Adrenal gland (tissue), 12 donors: ENCODE measurements around the gene SPOCK1. TPM values are rescaled to one million over a fixed set of nuclear protein-coding genes. Genes with fewer than 3 reads are reported as not detected.
A peak's percentile ranks its signal among the peaks of the same experiment; 100 is the strongest.

Experiments used
- DNase-seq, 7 donors: peaks; one replicate each; pipeline ENCODE4 v3.0.0-alpha.2; 2019 to 2020
- H3K27ac ChIP-seq, 5 donors: fragments of 200-600 bp; sonication (generic) in 4 of 5; 1 replicate in 3 of 5; 2 replicates in 2 of 5; pipeline versions ENCODE4 v1.5.1 to v1.8.0; 2016 to 2020; ENCODE audit warnings: mild to moderate bottlenecking in 1 of 5
- H3K27me3 ChIP-seq: fragments of 200-600 bp; 2 replicates; pipeline ENCODE4 v1.8.0; 2021
- H3K36me3 ChIP-seq, 2 donors: fragments of 200-600 bp; replicated peaks in 1 of 2; 1 replicate in 1 of 2; 2 replicates in 1 of 2; pipeline versions ENCODE4 v1.5.1 to v1.8.0; 2018 to 2022
- H3K4me1 ChIP-seq, 2 donors: fragments of 200-600 bp; replicated peaks in 1 of 2; 1 replicate in 1 of 2; 2 replicates in 1 of 2; pipeline versions ENCODE4 v1.5.1 to v1.8.0; 2018 to 2021
- H3K4me3 ChIP-seq, 4 donors: fragments of 200-600 bp; sonication (generic) in 3 of 4; one replicate each; pipeline ENCODE4 v1.5.1; 2016 to 2018
- H3K9me3 ChIP-seq, 3 donors: fragments of 200-600 bp; sonication (generic) in 1 of 3; replicated peaks in 1 of 3; 1 replicate in 2 of 3; 2 replicates in 1 of 3; pipeline versions ENCODE4 v1.5.1 to v1.8.0; 2016 to 2021
- POLR2A ChIP-seq, 2 donors: fragments of 450-650 bp; IDR thresholded peaks; one replicate each; pipeline ENCODE4 v1.6.1; 2017; ENCODE audit warnings: antibody characterized with exemption in 2 of 2, mild to moderate bottlenecking in 2 of 2, moderate library complexity in 1 of 2
- WGBS, 4 donors: extraction: QIAGEN DNeasy Blood & Tissue Kit in 2 of 4; methylation state at CpG; one replicate each; pipeline versions ENCODE4 v1.1.5 to v1.1.7; 2013 to 2017; 5-methylcytosine and 5-hydroxymethylcytosine counted together
- intact Hi-C, 2 donors: fragments of 100-400 bp; cut with DNase I; formaldehyde crosslinking; loops; one replicate each; pipeline versions ENCODE4 v1.14.1 to v1.15.0; 2022 to 2023
- polyA plus RNA-seq, 3 donors: library from polyadenylated mRNA; stranded (reverse); fragments of 200-250 nt in 2 of 3; fragments of 350-450 nt in 1 of 3; fragmentation: Illumina TruSeq in 1 of 3; extraction: RNeasy Lipid Tissue Mini Kit (QIAGEN cat#74804) in 1 of 3; gene quantifications; one replicate each; pipeline ENCODE4 v1.2.3, GENCODE V29; 2013 to 2014
- total RNA-seq, 9 donors: library from RNA; depleted of rRNA in 4 of 9; stranded (reverse); fragments of >200 nt in 4 of 9; fragments of 120-200 nt in 1 of 9; fragmentation: NEBNext Ultra II Directional in 1 of 9; extraction: Animal tissue kit (Norgen Biotek cat#: 25700) in 1 of 9; gene quantifications; one replicate each; pipeline versions ENCODE4 v1.1.0 to v1.2.4, GENCODE V29; 2013 to 2023
- TF ChIP-seq, protein P1 (sequence below), 6 experiments: fragments of 450-650 bp in 4 of 6; fragments of 200-600 bp in 2 of 6; sonication (generic) in 1 of 6; IDR thresholded peaks; 1 replicate in 5 of 6; 2 replicates in 1 of 6; pipeline versions ENCODE4 v1.5.1 to v1.8.0; 2016 to 2021; ENCODE audit warnings: antibody characterized with exemption in 6 of 6, mild to moderate bottlenecking in 2 of 6, moderate library complexity in 1 of 6
- donor health status: healthy with polysubstance abuse.
- donor health status: Bipolar disorder and iron deficiency.
- donor health status: DM: yes; HTN: yes; CAD: no.
- donor health status: DM: no; HTN: no; CAD: no.
- donor health status: DM: no; HTN: no; CAD: no.
- donor health status: DM: yes; HTN: yes; CAD: no.

SPOCK1 gene
- total and polyA plus RNA-seq, 12 donors: 5.4 to 102 (median 55.6) TPM

DNA sequence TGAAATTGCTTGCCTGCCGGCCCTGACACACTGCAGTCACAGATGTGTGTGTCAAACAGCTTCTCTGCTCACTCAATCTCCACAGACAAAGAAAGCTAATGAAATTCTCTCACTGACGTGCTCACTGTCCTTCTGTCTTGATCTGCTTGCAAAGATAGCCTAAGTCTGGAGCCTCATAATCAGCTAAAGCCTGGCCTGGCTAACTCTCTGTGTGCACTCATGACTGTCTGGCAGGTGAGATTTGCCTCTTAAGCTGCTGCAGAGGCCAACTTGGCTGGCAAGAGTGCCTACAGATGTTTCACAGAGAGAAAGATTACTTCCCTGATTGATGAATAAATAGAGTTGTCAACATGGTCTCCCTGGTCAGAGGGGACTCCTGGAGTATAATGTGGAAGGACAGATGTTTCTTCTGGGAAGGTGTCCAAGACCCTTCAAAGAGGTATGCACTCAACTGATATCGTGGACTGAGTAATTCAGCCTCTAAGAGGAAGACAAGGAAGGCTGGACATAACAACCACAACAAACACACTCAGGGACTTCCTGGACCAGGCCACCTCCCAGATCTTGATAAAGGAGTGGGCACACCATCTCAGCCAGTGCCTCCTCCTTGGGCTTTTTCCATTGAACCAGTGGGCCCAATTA, 362.0 kb downstream of the SPOCK1 start:
- Histone ChIP-seq H3K27me3 (no peaks in the 10 kb centered on the region), H3K27ac (peak overlapping the region in 1 of 5 donors; percentile 8)
- WGBS, 4 donors: 33 to 64% (median 58%) methylated on average over 3 of the region's 3 CpGs

GRCh38 chr5:137134920-137135532, 364.1 kb downstream of the SPOCK1 start:
- Histone ChIP-seq H3K4me1 (no peaks in the 10 kb centered on the region), H3K27ac (no peak overlapping the region), H3K27me3 (no peaks in the 10 kb centered on the region), H3K9me3 (no peaks in the 10 kb centered on the region), H3K4me3 (no peak overlapping the region), H3K36me3 (no peaks in the 10 kb centered on the region)
- intact Hi-C loops: no loop called here
- 75 to 85% (median 78%) methylated on average over 7 of the region's 7 CpGs for WGBS, 4 donors
- no peak for DNase-seq
- TF ChIP-seq POLR2A (IDR thresholded peaks at IDR 0.05): no peak
- TF ChIP-seq, protein P1, sequence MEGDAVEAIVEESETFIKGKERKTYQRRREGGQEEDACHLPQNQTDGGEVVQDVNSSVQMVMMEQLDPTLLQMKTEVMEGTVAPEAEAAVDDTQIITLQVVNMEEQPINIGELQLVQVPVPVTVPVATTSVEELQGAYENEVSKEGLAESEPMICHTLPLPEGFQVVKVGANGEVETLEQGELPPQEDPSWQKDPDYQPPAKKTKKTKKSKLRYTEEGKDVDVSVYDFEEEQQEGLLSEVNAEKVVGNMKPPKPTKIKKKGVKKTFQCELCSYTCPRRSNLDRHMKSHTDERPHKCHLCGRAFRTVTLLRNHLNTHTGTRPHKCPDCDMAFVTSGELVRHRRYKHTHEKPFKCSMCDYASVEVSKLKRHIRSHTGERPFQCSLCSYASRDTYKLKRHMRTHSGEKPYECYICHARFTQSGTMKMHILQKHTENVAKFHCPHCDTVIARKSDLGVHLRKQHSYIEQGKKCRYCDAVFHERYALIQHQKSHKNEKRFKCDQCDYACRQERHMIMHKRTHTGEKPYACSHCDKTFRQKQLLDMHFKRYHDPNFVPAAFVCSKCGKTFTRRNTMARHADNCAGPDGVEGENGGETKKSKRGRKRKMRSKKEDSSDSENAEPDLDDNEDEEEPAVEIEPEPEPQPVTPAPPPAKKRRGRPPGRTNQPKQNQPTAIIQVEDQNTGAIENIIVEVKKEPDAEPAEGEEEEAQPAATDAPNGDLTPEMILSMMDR (IDR thresholded peaks at IDR 0.05): no peak

More for the DNA sequence above, 362.0 kb downstream of the SPOCK1 start:
- no peaks in the 10 kb centered on the region for H3K9me3 ChIP-seq
- no peaks in the 10 kb centered on the region for H3K4me1 ChIP-seq
- DNase-seq: no peak
- no peaks in the 10 kb centered on the region for H3K36me3 ChIP-seq
- no peak overlapping the region for H3K4me3 ChIP-seq
- intact Hi-C loops: no loop called here
- TF ChIP-seq, protein P1 (IDR thresholded peaks at IDR 0.05): no peak
- no peak for TF ChIP-seq POLR2A (IDR thresholded peaks at IDR 0.05)

DNA sequence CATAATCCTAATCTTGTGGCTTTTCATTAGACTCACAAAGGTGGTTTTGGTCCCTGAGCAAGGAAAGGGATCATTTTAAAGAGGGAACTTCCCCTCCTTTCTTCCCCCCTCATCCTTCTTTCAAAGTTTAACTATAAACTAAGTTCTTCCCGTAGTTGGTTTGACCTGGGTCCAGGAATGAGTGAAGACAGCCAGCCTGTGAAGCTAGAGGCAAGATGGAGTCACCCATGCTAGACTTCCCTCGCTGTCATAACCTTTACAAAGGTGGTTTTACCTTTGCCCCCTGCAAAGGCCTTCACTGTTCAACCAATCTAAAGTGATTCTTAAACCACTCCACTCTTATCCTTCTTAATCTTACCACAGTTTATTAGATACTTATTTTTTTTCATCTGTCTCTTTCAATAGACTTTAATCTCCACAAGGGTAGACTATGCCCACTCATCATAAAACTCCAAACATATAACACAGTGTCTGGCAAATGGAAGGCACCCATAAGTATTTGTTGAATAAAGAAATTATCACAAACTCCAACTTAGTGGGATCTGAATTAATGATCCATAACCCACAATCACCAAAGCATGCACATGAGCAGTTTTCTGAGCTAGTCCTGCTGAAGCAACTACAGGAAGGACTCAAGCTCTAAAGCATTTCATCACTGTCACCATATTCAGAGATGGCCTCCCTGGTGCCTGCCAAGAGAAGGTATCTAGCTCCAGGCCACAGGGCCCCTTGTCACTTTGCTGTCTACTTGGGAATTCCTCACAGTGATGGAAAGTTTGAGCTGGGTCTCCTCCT, 369.0 kb downstream of the SPOCK1 start:
- H3K36me3 ChIP-seq: no peaks in the 10 kb centered on the region
- 82 to 94% (median 85%) methylated on average over 2 of the region's 2 CpGs for WGBS, 4 donors
- intact Hi-C loops: no loop called here
- H3K27me3 ChIP-seq: no peaks in the 10 kb centered on the region
- no peaks in the 10 kb centered on the region for H3K9me3 ChIP-seq
- no peaks in the 10 kb centered on the region for H3K4me1 ChIP-seq
- H3K27ac ChIP-seq: no peak overlapping the region
- no peak overlapping the region for H3K4me3 ChIP-seq
- DNase-seq: no peak
- no peak for TF ChIP-seq POLR2A (IDR thresholded peaks at IDR 0.05)
- TF ChIP-seq, protein P1 (IDR thresholded peaks at IDR 0.05): no peak

DNA sequence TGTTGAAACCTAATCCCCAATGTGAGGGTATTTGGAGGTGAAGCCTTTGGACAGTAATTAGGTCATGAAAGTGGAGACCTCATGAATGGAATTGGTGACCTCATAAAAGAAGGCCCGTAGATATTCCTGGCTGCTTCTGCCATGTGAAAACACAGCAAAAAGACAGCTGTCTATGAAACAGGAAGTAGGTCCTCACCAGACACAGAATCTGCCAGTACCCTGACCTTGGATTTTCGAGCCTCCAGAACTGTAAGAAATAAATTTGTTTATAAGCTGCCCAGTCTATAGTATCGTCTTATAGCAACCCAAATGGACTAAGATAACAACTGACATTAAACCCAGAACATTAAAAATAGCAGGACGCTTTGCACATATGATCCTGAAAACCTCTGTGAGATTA, 371.1 kb downstream of the SPOCK1 start:
- Histone ChIP-seq H3K9me3 (no peaks in the 10 kb centered on the region), H3K36me3 (no peaks in the 10 kb centered on the region), H3K4me1 (no peaks in the 10 kb centered on the region), H3K27me3 (no peaks in the 10 kb centered on the region), H3K4me3 (no peak overlapping the region), H3K27ac (no peak overlapping the region)
- TF ChIP-seq POLR2A (IDR thresholded peaks at IDR 0.05): no peak
- TF ChIP-seq, protein P1 (IDR thresholded peaks at IDR 0.05): no peak
- 48 to 66% (median 59%) methylated on average over 4 of the region's 4 CpGs for WGBS, 4 donors
- DNase-seq: no peak
- intact Hi-C loops: no loop called here
